HPDE6-E6E7 (cell line): ENCODE data around the gene KSR1.
"Not testable (repeated sequence)": the region's sequence is repeated elsewhere in the genome, so short reads cannot be mapped to it uniquely, and the experiment has no call there.

Experiments used
- DNase-seq: peaks from one replicate; pipeline ENCODE4 v3.0.0; 2011; ENCODE audit warnings: missing footprints; ENCODE audit errors: extremely low spot score

The KSR1 gene

DNA sequence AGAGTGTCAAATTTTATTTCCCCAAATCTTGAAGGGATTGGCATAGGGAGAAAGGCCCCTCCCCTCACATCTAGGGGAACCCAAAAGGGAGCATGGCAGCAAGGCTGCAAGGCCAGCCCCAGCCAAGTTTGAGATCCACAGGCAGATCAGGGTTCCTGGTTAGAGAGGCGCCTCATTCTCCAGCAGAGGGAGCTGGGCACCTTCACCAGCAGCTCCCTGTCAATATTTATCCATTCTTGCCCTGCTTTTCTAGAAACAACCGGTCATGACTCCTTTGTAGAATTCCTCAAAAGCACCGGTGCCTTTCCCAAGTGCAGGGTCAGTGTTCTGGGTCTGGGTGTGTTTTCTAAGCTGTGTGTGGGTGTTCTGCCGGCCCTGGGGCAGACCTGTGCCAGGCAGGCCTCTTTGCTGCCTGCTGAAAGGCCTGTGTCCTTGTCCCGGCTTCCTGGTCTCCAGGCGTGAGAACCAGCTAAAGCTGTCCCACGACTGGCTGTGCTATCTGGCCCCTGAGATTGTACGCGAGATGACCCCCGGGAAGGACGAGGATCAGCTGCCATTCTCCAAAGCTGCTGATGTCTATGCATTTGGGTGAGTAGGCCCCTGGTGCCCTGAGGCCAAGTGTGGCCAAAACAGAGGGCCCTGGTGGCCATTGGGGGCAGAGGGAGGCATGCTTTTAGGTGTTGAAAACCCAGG, 153.5 kb downstream of the KSR1 start:
- DNase-seq: peak; percentile 41

DNA sequence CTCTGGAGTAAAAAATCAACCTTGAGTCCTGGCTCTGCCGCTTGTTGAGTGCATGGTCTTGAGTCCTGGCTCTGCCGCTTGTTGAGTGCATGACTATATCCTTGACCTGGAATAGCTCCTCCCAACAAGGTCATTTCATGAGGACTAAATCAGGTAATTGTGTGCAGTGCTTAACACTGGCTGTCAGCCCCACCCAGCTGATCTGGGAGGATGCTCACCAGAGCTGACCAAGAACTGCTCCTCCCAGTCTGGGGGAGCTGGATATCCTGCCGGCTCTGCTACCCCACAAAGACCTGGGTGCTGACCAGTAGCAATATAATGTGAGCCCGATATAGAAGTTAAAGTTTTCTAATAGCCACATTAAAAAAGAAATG, 154.0 kb downstream of the KSR1 start:
- DNase-seq: no peak

DNA sequence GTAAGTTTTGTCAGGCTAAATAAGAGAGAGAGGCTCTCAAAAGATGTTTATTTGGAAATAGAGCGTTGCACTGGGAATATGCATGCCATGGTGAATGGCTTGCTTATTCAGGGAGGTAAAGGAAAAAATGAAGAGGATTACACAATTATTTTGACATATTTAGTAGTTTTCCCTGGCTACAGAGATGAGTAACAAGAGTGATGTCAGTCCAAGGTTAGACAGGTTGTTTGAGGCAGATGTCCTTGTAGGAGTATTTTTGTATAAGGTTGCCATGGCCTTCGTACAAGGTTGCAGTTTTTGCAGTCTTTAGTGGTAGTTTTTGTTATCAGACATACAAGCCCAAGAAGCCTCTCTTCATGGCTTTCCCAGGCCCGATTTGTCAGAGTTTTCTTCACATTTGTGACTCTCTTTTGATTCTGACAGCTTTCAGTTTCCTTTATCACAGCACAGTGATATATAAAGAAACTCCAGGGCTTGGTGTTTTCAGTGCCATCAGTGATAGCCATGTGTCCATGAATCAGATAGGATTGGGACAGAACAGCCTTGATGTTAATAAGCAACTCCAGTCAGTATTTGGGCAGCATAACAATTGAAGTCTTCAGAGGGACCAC, 156.0 kb downstream of the KSR1 start:
- no peak for DNase-seq

DNA sequence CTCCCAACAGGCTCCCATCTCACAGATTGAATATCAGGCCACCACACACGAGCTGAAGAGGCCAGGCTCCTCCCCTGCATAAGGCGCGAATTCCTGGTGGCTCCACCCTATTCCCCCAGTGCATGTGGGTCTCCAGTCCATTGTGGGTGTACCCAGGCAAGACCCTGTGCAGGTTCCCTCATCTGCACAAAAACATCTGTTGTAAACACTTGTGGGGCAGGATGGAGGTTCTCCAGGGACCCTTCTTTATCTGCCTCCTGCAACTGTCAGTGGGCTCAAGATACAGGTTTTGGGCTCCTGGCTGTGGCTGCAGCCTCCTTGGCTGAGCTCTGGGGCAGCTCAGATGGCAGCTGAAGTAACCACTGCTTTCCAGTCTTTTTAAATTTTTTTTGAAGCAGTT, 157.2 kb downstream of the KSR1 start:
- DNase-seq: no peak

DNA sequence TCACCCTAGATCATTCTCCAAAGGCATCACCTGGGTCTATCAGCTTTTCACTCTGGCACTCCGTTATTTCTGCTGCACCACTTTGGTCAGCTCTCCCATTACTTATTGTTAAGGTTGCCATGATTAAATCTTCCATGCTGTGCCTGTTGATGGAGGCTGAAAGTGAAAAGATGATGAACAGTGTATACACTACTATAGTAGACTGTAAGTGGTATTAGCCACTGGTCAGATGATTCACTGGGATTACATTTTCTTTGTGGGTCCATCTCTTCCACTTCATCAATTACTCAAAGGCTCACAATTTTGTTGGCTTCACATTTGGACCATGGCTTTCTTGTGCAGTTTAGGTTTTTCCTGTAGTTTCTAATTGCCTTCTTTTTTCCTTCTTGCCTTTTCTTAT, 158.9 kb downstream of the KSR1 start:
- DNase-seq: no peak

DNA sequence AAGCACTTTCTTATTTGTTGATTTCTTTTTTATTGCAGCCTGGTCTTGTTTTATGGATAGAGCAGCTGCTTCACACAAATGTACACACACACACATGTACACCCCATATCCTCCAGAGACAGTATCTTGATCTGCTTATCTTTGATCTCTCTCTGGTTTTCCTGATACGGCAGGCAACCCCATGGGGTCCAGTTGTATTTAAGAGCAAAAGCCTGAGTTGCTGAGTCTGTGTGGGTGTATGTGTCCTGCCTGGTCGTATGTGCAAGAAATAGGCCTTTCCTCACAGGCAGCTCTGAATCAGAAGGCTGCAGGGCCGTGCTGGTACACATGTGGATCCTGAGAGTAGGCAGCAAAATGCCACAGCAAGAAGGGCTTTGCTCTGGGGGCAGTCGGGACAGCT, 160.2 kb downstream of the KSR1 start:
- DNase-seq: no peak

DNA sequence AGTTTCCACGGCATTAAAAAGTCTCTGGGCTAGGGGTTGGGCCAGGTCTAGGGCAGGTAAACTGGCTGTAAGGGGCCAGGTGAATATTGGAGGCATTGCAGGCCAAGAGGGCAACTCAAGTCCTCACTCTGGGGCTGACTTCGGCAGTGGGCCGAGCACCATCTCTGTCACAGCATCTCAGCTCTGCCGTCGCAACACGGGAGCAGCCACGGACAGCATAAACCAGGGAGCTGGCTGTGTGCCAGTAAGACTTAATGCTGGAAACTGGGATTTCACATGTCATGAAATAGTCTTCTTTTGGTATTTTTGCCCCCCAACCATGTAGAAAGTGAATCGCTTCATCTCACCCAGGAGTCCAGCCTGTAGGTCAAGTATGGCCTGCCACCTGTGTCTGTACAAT, 162.2 kb downstream of the KSR1 start:
- DNase-seq: no peak

DNA sequence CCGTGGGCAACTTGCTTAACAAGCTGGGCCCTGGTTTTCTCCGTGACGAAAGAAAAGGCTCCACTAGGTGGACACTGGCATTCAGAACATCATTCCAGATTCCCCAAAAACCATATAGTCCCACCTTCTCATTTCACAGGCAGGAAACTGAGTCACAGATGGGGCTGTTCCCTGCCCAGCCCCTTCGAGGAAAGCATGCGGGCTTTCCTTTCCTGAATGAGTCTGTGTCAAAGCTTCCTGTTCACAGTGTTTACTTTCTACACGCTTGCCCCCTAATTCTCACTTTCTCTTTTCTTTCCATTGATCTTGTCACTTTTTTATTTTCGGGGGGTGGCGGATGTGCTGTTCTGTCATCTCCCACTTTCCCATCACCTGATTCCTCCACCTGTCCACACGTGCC, 164.5 kb downstream of the KSR1 start:
- DNase-seq: no peak

DNA sequence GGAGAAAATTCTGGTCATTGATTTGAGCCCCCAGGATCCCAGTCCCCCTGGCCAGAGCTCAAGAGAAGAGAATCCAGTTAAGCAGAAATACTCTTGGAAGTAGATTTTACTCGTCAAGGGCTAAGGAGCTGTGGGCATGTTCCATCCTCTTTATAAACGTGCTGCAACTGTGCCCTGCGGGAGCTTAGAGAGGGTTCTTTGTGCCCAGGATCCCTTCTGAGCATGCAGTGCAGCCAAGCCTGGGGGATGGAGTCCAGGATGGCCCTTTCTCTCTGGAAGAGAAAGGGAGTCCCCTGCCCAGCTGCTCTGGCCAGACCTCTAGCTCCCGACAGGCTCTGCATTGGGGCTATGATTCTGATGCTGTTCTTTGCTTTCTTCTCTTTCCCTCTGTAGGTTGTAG, 165.3 kb downstream of the KSR1 start:
- no peak for DNase-seq

DNA sequence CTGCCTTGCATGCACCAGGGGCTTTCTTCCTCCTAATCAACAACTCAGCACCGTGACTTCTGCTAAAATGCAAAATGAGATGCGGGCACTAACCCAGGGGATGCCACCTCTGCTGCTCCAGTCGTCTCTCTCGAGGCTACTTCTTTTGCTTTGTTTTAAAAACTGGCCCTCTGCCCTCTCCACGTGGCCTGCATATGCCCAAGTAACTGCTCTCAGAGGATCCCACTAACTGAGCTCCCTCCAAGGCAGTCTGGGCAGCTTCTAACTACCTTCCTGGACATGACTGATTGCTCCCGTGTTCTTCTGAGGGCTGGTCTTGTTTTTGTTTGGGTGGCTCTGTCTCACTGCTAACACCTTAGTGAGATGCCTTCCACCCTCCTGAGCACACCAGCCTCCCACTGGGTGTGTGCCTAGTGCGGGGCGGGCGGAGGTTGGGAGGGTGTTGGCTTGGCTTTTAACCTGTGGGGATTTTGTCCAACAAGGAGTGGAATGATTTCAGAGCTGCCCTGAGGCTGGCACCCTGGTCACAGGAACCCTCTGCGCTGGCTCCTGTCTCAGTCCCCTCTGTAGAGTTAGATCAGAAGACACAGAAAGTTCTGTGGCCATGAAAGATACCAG, 165.8 kb downstream of the KSR1 start:
- DNase-seq: no peak

DNA sequence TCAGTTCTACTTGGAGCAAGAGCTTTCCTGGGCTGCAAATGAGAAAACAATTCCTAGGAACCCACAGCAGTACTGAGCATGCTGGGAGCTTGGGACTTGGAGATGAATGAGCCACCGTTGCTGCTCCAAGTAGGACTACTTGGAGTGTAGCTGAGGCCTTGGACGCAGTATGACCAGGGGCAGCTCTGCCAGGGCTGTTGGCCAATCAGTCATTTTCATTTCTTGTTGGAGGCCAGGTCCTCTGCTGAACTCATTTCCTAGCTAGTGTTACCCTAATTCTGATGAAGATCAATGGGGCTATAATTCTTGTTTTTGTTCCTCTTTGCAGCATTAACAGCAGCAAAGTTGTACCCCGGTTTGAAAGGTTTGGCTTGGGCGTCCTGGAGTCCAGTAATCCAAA, 166.7 kb downstream of the KSR1 start:
- no peak for DNase-seq

DNA sequence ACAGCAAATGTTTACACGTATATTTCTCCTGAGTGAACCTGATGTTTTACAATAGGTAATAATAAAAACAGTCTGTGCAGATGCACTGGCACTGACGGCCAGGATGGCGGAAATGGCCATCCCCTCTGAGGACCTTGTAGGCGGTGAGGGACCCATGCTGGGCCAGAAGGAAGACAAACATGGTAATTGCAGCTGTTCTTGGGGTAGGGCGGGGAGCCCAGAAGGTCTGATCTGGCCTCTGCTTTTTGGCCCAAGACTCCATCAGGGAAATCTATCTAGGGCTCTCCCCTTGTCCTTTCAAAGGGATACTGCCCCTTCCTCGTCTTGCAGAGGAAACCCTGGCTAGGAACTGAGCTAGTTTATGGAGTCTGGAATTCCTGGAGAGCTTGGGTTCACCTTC, 167.4 kb downstream of the KSR1 start:
- DNase-seq: no peak

DNA sequence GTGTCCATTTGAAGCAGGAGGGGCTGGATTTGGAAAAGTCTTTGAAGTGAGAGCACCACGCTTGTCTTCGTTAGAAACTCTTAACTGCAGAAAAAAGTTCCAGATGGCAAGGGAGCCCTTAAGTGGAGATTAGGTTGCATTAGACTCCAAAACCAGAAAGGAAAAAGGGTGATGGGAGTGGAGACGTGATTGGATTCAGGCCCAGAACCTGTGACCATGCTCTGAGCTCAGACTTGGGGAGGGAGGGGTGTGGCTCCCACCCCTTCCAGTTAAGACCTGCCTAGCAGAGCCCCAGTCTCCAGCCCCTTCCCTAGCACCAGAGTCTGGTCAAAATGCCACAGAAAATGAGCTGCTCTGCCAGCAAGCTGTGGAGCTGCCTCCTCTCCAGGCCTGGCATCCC, 168.3 kb downstream of the KSR1 start:
- DNase-seq: no peak

DNA sequence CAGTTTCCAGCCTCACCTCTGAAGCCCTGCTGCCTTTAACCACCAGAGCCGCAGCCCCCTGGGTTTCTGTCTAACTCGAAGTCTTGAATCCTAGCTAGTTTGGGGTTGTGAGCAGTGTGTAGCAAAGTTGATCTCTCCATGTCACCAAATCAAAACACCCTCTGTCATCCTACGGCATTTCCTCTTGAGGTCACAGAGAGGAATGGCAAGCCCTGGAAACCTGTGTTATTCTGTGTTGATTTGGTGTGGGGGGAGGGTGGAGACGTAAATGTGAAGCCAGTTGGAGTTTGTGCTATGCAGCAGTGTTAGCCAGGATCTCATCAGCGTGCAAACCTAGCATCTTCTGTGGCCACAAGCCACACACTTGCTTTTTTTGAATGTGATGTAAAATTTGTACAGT, 169.6 kb downstream of the KSR1 start:
- no peak for DNase-seq

DNA sequence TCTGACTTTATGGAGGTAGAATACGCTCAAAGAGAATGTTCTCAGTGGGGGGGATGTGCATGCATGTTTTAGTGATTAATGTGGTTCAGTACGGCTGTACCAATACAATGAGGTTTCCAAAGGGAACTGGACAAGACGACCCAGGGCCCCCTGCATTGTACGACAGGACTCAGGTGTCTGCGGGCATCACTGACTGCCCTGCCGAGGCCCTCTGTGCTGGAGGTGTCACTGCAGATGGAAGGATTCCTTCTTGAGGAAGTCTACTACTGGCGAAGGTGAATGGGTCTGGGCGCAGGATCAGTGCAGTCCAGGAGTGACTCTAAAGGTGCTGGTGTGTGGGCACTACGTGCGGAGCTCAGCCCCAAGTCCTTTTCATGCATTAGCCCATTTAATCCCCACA, 171.3 kb downstream of the KSR1 start:
- DNase-seq: no peak

DNA sequence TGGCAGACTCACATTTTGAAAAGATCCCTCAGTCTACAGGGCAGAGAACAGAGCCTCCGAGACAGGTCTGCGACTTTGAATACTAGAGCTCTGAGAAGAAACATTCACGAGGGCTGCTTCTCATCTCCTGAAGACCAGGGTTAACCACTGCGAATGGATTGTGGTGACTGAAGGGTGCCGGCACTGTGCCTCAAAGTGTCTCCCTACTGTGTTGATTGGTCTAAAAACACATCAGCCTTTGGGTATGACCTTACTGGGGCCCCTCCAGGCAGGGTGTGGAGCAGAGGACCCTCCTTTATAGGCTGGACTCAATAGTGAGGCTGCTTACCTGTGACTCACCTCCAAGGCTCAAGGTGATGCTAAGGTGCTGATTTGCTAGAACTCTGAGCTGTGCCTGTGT, 172.1 kb downstream of the KSR1 start:
- DNase-seq: no peak

DNA sequence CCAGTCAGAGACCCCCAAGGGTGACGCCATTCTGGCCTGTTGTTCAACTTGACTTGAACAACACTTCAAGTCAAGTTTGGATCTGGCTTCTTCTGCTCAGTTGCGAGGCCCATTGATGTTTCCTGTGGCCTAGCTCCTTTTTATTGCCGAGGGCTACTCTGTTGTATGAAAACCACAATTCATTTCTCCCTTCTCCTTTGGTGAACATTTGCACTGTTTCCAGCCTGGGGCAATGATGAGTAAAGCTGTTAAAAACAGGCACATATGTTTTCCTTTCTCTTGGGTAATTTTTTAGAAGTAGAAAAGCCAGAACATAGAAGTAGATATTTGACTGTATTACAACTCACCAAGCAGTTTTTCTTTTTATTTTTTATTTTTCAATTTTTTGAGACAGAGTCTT, 173.0 kb downstream of the KSR1 start:
- not testable (repeated sequence) for DNase-seq

DNA sequence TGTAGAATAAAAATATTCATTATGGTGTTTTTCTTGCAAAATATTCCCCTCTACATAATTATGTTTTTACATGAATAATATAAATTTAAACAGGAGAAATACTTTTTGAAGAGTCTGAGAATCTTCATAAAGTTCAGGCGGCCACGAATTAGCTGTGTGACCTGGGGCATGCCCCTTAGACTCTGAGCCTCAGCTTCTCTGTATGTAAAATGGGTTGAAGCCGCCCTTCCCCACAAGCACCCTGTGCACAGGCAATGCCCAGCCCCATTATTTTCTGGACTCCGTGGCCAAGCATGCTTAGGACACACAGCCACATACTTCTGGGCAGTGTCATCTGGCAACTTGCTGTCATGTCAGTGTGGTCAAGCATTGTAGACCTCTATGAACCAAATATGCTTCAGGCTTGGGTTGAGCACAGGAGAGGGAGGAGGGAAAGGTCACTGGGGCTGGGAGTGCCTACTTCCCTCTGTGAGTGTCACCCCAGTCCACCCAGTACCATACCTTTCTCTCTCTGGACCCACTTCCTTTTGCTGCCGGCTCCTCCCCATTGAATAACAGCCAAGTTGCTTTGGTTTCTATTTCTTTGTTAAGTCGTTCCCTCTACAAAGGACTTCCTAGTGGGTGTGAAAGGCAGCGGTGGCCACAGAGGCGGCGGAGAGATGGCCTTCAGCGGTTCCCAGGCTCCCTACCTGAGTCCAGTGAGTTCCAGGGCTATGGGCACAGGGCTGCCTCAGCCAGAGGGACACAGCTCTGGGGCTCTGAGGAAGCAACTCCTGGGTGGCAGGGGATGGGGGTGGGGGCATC, 174.6 kb downstream of the KSR1 start, which contains the start of gene LGALS9:
LGALS9 (plus strand) TSS at position 582 of the 804 bp plus-strand sequence; CDS start at position 660, 78 bp downstream.
- DNase-seq: peak; percentile 49

DNA sequence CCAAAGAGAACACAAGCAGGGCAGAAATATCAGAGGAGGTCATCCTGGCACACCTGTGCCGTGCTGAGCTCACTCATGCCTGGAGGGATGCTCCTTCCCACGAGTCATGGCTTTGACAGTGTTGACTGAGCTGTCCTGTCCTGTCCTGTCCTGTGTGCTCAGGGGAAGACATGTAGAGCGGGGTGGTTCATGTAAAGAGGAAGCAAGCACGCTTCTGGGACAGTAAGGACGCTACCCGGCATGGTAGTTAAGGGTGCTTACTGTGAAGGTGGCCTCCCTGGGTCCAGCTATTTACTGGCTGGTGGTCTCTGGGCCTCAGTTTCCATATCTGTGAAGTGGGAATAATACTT, 175.1 kb downstream of the KSR1 start:
- DNase-seq: peak; percentile 51

DNA sequence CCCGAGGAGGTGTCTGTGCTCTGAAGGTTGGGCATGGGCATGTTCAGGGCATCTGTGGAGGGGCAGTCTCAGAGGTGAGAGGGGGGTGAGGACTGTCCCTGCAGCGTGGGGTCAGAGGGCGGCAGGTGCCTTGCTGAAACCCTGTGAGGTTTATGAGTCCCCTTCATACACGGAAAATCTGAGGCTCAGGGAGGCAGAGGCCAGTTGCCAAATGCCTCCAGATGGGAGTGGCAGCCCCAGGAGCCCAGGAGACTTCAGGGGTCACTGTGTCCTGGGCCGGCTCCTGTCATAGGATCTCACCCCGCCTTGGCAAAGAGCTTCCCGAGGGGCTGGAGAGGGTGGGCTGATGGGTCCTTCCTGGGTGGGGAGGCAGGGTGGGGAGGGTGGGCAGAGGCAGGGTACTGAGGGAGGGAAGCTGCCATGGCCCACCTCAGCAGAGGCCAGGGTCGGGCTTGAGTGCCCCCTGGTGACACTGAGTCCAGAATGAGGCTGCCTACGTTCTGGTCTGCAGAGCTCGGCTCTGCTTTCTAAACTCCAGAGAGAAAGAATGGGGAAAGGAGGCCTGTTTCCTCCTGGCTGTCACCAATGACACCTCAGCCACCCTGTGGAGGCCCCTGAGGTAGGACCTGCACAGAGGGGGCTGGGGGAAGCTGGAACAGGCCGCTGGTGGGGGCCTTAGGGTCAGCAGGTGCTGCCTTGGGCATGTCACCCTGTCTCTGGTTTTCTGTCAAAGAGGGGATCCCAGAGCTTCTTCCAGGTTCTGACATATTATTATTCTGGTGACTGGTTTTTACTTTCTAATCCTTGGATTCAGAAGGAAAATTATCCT, 175.9 kb downstream of the KSR1 start:
- no peak for DNase-seq

DNA sequence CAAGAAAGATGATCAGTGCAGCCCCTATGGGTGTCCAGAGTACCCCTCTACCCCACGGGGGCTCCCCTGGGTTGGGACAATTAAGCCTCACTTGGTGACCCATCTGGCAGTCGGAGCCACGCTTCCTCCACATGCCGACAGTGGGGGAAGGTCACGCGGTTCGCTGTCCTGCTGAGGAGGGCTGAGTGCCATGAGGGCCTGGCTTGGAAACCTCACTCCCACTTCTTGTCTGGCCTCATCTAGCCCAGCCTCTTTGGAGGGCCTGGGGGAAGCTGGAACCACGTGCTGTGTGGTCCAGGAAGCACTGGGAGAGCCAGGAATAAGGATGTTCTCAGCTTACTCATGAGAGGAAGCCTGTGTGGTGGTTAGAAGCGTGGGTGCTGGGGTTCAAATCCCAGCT, 176.5 kb downstream of the KSR1 start:
- not testable (repeated sequence) for DNase-seq
